ENCODE measurements around the gene SPRR4. TPM values are rescaled to one million over a fixed set of nuclear protein-coding genes. Genes with fewer than 3 reads are reported as not detected.
A peak's percentile ranks its signal among the peaks of the same experiment; 100 is the strongest.

SPRR4 gene
- total RNA-seq, 2 experiments from 2014 or later = not detected

DNA sequence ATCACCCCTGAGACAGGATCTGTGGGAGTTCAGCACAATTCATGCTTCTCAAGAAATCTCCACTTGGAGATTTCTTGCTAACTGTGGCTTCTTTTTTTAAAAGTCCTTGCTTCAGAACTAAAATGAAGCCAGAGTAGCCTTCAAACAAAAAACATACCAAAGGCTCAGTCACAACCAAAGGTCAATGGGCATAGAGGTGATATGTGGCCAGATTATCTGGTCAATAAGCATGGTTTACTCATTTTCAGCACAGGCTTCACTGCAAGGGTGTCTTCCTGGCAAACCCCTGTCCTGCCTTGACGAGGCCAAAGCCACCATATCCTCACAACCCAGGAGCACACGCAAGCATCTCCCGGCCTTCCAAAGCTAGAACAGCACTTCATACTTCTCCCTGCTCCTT, 11.2 kb upstream of the SPRR4 start:
- no peak for DNase-seq
- Mint-ChIP-seq H3K27me3 (peaks cover 3% of the 10 kb centered on the region), H3K4me3 (no peak overlapping the region), H3K4me1 (peaks cover 2% of the 10 kb centered on the region), H3K27ac (no peak overlapping the region), H3K36me3 (no peaks in the 10 kb centered on the region), H3K9me3 (no peaks in the 10 kb centered on the region)

- Mint-ChIP-seq H3K36me3 (no peaks in the 10 kb centered on the region), H3K27me3 (peaks cover 3% of the 10 kb centered on the region), H3K4me1 (peaks cover 2% of the 10 kb centered on the region), H3K27ac (no peak overlapping the region), H3K9me3 (no peaks in the 10 kb centered on the region), H3K4me3 (no peak overlapping the region)
- no peak for DNase-seq
These were observed 10.5 kb upstream of the SPRR4 start for GRCh38 chr1:152959801-152960451.

DNA sequence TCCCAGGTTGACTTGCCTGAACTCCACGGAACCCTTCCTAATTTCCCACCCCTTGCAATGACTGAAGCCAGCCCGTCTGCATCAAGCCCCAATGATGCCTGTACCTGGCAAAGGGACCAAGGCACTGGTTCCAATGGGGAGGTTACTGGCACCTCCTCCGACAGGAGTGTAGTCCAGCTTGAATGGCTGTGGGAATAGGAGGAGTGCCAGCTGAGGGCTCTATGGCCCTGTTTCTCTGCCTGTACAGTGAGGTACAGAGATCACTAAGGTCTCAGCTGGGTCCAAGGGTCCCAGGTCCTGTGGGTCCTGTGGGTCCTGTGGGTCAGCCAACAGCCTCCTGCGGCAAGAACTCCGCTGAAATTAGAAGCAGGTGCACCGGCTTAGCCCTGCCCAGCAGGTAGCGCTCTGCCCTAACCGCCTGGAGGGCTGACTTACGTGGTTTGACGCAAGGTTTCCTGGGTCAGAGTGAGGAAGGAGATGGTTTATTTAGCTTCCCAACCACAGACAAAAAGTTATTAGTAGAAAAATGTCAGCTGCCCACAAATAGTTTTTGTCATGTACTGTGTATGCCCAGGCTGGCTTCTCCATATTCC, 9.9 kb upstream of the SPRR4 start:
- no peaks in the 10 kb centered on the region for H3K36me3 Mint-ChIP-seq
- no peak overlapping the region for H3K27ac Mint-ChIP-seq
- DNase-seq = no peak
- peaks cover 3% of the 10 kb centered on the region for H3K27me3 Mint-ChIP-seq
- peaks cover 2% of the 10 kb centered on the region for H3K4me1 Mint-ChIP-seq
- H3K4me3 Mint-ChIP-seq = no peak overlapping the region
- H3K9me3 Mint-ChIP-seq = no peaks in the 10 kb centered on the region

GRCh38 chr1:152961226-152961891, 9.1 kb upstream of the SPRR4 start:
- H3K4me1 Mint-ChIP-seq = peaks cover 2% of the 10 kb centered on the region
- no peaks in the 10 kb centered on the region for H3K36me3 Mint-ChIP-seq
- H3K4me3 Mint-ChIP-seq = no peak overlapping the region
- H3K9me3 Mint-ChIP-seq = no peaks in the 10 kb centered on the region
- DNase-seq = no peak
- peaks cover 3% of the 10 kb centered on the region for H3K27me3 Mint-ChIP-seq
- H3K27ac Mint-ChIP-seq = no peak overlapping the region

DNA sequence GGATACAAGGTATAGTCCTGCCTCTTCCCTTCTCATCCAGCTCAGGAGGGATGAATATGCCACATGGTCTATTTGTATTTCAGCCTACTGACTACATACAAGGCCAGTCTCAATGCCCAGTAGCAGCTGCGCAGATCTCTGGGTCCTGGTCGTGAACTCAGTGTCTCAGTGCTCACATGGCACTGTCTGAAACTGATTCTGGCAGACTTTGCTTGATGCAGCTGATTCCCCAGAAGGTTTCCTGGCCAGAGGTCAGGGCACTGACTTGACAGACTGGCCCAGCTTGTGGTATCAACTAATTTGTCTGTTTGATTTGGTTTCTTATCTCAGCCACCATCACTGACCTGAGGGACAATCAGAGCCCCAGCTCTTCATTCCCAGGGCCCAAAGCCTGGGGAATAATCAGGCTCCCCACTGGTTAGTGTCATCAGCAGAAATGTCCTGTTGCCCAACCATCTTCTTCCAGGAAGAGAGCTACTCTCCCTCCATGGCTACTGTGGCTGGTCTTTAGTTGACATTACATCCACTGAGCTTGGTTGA, 7.5 kb upstream of the SPRR4 start:
- H3K9me3 Mint-ChIP-seq = no peaks in the 10 kb centered on the region
- H3K4me1 Mint-ChIP-seq = peaks cover 2% of the 10 kb centered on the region
- peaks cover 3% of the 10 kb centered on the region for H3K27me3 Mint-ChIP-seq
- no peak overlapping the region for H3K4me3 Mint-ChIP-seq
- H3K27ac Mint-ChIP-seq = no peak overlapping the region
- no peak for DNase-seq
- no peaks in the 10 kb centered on the region for H3K36me3 Mint-ChIP-seq

DNA sequence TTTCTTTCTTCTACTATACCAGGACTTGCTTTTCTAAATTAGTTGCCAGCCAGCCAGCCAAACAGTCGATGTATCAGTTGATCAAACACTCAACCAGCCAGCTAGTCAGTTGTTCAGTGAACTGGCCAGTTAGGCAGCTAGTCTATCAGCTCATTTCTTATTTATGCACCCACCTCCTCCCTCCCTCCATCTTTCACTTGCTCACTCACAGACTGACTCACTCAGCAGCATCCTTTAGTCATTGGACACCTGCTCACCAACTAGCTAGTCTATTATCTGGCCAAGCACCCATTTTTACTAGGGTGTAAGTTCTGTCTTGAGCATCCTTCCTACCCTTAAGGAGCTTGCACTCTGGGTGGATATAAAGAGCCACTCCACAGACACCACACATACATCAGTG, 5.9 kb upstream of the SPRR4 start:
- Mint-ChIP-seq H3K4me3 (no peak overlapping the region), H3K27me3 (no peaks in the 10 kb centered on the region), H3K9me3 (no peaks in the 10 kb centered on the region), H3K36me3 (no peaks in the 10 kb centered on the region), H3K4me1 (peaks cover 2% of the 10 kb centered on the region), H3K27ac (no peak overlapping the region)
- DNase-seq = no peak

DNA sequence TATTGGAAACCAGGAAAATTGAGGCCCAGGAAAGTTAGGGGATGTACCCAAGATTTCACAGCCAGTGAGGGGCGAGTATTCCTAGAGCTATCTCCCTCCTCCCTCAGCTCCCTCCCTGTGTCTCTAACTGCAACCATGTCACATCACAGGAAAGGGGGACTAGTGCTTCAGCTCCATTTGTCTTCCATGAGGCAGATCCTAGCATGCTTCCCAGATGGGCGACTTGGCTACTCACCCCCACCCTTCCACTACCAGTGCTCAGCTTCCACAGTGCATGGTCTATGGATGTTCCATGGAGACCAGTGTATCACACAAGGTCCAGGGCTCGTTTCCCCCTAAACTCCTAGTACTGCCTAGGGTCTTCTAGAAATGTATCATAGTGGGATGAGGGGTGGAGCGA, 4.6 kb upstream of the SPRR4 start:
- Mint-ChIP-seq H3K36me3 (no peaks in the 10 kb centered on the region), H3K4me3 (no peak overlapping the region), H3K4me1 (peaks cover 1% of the 10 kb centered on the region), H3K9me3 (no peaks in the 10 kb centered on the region), H3K27ac (no peak overlapping the region), H3K27me3 (no peaks in the 10 kb centered on the region)
- DNase-seq = no peak

DNA sequence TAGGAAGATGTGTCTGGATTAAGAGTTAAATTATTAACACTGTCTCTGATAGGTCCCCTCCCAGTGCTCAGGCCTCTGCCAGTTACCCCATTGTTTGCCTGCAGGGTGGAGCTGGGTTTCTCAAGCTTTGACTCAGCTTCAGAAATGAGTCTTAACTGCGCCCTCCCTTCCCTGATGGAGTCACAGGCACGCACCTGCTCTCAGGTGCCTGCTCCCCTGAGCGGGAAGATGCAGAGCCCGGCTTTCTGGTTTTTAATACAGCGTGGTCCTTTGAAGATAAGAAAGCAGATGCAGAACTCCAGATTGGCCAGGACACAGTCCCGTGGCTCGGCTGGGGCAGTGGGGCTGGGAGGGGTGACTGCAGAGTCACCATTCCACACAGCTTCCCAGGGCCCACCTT, 3.2 kb upstream of the SPRR4 start:
- H3K4me3 Mint-ChIP-seq = no peak overlapping the region
- no peak overlapping the region for H3K27ac Mint-ChIP-seq
- no peaks in the 10 kb centered on the region for H3K9me3 Mint-ChIP-seq
- DNase-seq = no peak
- no peaks in the 10 kb centered on the region for H3K27me3 Mint-ChIP-seq
- no peaks in the 10 kb centered on the region for H3K36me3 Mint-ChIP-seq
- no peaks in the 10 kb centered on the region for H3K4me1 Mint-ChIP-seq

GRCh38 chr1:152968248-152968647, 2.2 kb upstream of the SPRR4 start:
- H3K27me3 Mint-ChIP-seq = peaks cover 9% of the 10 kb centered on the region
- no peak overlapping the region for H3K27ac Mint-ChIP-seq
- H3K4me1 Mint-ChIP-seq = no peaks in the 10 kb centered on the region
- no peak for DNase-seq
- no peaks in the 10 kb centered on the region for H3K9me3 Mint-ChIP-seq
- no peaks in the 10 kb centered on the region for H3K36me3 Mint-ChIP-seq
- no peak overlapping the region for H3K4me3 Mint-ChIP-seq

DNA sequence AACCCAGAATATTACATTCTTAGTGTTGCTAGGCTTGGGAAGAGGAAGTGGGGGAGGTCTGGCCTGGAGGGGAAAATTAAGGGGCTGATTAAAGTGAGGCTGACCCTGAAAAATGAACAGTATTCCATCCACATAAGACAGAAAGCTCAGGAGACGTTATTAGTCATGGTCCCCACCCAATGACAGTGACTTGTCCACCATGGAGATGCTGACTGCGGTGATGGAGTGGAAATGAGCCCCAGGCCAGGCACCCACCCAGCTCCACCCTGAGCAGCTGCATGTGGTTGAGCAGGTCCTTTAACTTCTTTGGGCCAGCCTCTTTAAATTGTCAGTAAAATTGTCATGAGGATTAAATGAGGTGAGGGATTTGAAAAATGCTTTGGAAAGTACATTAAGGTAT, 1.4 kb upstream of the SPRR4 start:
- no peaks in the 10 kb centered on the region for H3K9me3 Mint-ChIP-seq
- DNase-seq = no peak
- H3K27ac Mint-ChIP-seq = no peak overlapping the region
- peaks cover 15% of the 10 kb centered on the region for H3K27me3 Mint-ChIP-seq
- peak overlapping the region; percentile 7 for H3K4me3 Mint-ChIP-seq
- no peaks in the 10 kb centered on the region for H3K36me3 Mint-ChIP-seq
- no peaks in the 10 kb centered on the region for H3K4me1 Mint-ChIP-seq

DNA sequence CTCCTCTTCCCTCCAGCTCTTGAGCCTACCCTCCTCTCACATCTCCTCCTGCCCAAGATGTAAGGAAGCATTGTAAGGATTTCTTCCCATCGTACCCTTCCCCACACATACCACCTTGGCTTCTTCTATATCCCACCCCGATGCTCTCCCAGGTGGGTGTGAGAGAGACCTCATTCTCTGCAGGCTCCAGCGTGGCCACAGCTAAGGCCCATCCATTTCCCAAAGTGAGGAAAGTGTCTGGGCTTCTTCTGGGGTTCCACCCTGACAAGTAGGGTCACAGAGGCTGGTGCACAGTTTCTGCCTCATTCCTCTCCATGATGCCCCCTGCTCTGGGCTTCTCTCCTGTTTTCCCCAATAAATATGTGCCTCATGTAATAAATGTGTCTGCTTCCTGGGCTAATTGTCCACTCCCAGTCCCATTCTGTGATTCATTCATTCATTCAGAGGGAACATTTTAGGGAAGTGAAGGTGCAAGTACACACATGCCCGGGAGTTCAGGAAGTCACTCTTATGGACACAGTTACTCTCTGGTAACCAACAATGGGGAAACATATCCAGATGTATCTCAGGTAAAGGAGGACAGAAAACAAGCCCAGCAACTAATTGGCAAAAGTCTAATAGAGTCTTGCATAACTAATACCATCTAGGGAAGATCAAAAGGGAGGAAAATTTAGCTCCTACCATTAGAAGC, 1.9 kb downstream of the SPRR4 start:
- Mint-ChIP-seq H3K27me3 (peaks cover 18% of the 10 kb centered on the region), H3K27ac (no peak overlapping the region), H3K36me3 (no peaks in the 10 kb centered on the region), H3K9me3 (no peaks in the 10 kb centered on the region), H3K4me1 (no peaks in the 10 kb centered on the region), H3K4me3 (no peak overlapping the region)
- no peak for DNase-seq

- H3K36me3 Mint-ChIP-seq = no peaks in the 10 kb centered on the region
- DNase-seq = no peak
- peaks cover 29% of the 10 kb centered on the region for H3K27me3 Mint-ChIP-seq
- no peaks in the 10 kb centered on the region for H3K9me3 Mint-ChIP-seq
- no peaks in the 10 kb centered on the region for H3K4me1 Mint-ChIP-seq
- H3K4me3 Mint-ChIP-seq = no peak overlapping the region
- no peak overlapping the region for H3K27ac Mint-ChIP-seq
These were observed 6.2 kb downstream of the SPRR4 start for GRCh38 chr1:152976688-152977087.

DNA sequence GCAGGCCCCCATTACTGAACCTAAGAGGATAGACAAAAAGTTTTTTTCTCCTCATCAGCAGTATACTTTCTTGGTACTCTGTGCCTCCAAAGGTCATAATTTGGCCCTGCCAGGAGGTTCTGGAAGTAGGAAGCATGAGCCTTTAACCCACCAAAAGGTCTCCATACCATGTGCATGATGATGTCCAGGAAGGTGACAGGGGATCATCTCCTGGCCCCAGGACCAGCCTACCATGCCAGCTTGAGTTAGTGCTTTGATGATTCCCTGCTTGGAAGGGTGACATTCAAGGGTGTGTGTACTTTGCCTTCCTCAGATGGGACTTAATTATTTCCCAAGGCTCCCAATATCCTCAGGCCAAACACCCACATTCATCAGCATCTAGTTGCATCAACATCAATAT, 7.2 kb downstream of the SPRR4 start:
- H3K4me1 Mint-ChIP-seq = no peaks in the 10 kb centered on the region
- H3K27me3 Mint-ChIP-seq = peaks cover 28% of the 10 kb centered on the region
- H3K4me3 Mint-ChIP-seq = no peak overlapping the region
- no peaks in the 10 kb centered on the region for H3K36me3 Mint-ChIP-seq
- H3K27ac Mint-ChIP-seq = no peak overlapping the region
- H3K9me3 Mint-ChIP-seq = no peaks in the 10 kb centered on the region
- no peak for DNase-seq

DNA sequence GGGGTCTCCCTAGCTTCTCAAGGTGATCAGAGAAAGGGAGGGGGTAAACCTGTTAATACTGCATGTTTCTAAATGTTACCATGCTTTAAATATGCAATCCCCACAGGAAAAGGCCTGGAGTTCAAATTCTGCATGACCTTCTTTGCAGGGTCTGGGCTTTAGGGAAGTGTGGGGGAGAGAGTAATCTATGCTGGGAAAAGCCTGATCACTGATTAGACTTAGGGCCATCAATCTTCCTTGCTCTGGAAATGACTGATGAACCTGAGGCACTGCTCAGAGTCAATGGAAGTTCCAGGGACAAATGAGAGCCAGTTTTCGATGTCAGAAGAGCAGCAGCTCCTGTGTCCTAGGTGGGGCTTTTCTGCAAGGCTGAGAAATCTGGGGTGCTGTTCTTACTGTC, 10.2 kb downstream of the SPRR4 start:
- Mint-ChIP-seq H3K9me3 (no peaks in the 10 kb centered on the region), H3K4me3 (no peak overlapping the region), H3K36me3 (no peaks in the 10 kb centered on the region), H3K27me3 (peaks cover 25% of the 10 kb centered on the region), H3K27ac (no peak overlapping the region), H3K4me1 (no peaks in the 10 kb centered on the region)
- no peak for DNase-seq

GRCh38 chr1:152981146-152981871, 10.9 kb downstream of the SPRR4 start:
- Mint-ChIP-seq H3K4me3 (no peak overlapping the region), H3K27ac (no peak overlapping the region), H3K9me3 (no peaks in the 10 kb centered on the region), H3K36me3 (no peaks in the 10 kb centered on the region), H3K4me1 (no peaks in the 10 kb centered on the region), H3K27me3 (peaks cover 25% of the 10 kb centered on the region)
- DNase-seq = no peak
